Putamen (tissue), 1 donor: ENCODE measurements around the gene MGST1.

ENCODE experiments used
- DNase-seq: peaks from one replicate; pipeline ENCODE4 v3.0.0-alpha.2; 2016; ENCODE audit warnings: low spot score

The MGST1 gene, protein sequence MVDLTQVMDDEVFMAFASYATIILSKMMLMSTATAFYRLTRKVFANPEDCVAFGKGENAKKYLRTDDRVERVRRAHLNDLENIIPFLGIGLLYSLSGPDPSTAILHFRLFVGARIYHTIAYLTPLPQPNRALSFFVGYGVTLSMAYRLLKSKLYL

DNA sequence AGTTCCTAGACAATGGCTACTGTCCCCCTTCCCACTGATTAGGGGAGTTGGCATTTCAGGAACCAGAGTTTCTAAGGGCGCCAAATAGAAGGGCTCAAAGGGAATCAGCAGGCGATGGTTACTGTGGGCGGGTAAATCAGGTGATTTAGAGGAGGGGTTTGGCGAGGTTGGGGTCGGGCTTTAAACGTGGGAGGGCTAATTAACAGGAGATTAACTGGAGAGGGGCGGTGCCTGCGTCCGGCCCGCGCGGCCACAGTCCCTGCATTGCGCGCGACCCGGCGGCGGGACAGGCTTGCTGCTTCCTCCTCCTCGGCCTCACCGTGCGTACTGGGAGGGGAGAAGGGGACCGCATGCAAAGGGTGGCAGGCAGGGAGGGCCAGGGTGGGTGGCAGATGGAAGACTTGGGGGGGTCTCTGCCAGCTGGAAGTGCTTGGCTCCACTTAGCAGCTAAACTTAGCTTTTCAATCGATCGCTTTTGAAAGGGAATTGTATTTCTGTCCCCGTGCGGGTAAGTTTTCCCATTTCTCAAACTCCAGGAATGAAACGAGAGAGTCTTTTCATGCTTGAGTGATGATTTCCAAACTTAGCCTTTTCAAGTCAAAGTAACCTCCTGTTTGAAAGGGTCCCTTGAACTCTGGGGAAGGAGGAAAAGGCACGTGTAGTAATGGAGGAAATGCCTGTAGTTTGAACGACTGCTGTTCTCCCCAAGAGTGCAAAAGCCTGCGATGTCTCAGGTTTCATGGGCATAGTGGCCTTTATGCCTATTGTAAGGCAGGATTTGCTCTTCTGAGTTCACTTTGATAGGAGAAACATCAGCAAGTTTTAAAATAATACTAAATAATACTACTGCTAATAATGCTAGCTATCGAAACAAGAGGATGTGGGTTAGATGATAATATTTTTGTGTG is at the start of gene MGST1:
TSS of gene MGST1 (plus strand) at position 255 of the 908 bp plus-strand sequence. CDS start 6,608 bp downstream, outside the sequence.
- peak; percentile 14 for DNase-seq

DNA sequence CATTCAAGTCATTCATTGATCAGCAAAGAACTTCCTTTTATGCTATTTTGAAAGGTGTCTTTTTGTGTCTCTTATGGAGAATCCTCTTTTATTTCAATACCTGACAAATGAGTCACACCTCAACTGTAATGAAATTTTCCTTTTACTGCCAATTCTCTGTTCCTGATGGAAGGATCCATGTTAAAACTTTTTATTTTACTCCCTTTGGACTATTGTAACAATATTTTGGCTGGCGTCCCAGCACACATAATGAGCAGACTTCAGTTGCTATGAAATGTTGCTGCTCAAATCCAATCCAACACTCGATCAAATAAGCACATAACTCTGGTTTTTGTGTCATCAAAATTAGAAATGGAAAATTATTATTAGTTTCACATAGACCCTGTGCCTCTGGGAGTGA is 48.0 kb upstream of the MGST1 start:
- DNase-seq: no peak

DNA sequence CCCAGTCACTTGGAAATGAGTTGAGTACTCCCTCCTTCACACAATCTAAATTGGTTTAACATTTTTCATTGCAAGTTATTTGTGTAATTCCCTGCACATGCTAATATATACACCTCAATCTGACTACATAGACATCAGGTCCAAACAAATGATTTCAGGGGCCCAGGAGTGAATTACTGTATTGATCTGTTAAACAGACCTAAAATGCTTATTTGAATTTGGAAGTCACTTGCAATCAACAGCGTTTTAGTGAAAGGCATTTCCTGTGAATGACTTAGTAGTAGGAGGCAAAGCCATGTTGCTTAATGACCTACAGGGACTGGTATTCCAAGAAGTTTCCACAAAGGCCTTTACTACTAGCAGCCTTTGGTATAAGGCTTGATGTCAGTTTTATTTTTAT is 47.3 kb upstream of the MGST1 start:
- DNase-seq: no peak

DNA sequence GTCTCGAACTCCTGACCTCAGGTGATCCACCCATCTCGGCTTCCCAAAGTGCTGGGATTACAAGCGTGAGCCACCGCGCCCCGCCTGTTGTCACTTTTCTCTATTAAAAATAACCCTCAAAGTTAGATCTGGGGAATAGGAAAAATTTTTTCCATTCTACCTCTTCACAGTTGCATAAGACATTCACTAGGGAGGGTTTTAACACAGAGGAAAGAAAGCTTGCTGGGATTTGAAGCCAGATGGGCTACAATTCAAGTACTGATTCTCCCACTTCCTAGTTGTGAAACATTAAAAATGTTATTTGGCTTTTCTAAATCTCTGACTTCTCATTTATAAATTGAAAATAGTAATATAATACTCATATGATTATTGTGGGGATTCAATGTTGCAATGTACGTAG is 46.7 kb upstream of the MGST1 start:
- DNase-seq: no peak

DNA sequence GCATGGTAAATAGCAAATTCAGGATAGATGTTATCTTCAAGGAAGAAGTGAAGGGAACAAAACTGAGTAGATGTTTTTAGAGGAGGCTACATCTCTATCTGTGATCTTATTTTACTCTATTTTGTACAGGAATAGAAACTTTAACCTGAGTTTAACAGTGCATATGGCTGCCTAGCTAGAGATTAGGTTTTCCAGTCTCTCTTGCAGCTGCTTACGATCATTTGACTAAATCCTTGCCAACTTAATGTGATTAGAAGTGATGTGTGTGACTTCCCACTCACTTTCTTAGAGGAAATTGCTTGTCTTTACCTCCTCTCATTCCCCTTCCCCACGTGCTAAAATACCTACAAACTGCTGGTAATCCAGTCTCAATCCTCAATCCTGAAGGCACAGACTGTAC is 43.5 kb upstream of the MGST1 start:
- DNase-seq: peak; percentile 22

DNA sequence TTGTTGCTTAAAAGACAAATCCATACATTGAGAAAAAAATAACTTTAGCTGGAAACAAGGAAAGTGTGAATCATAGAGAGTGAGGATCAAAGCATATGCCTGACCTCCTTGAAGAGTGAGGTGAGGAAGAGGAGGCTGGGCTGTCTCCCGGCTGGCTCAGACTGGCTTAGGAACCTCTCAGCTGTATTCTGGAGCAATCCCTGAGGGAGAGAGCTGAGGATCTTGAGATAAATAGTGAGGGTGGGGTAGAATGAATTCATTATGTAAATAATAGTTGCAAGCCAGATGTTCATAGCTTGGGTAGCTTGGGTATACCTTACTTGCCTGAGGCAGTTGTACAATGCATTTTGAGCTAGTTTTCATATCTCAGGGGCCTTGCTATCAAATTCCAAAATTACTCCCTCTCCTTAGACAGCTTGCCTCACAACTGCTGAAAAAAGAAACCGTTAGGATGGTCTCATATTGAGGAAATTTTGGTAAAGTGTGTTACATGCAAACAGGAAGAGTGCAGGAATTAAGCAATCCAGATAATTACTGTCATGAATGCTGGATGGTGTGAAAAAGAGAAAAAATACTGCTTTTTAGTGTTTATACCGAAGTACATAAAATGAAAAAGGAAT is 39.5 kb upstream of the MGST1 start:
- no peak for DNase-seq

DNA sequence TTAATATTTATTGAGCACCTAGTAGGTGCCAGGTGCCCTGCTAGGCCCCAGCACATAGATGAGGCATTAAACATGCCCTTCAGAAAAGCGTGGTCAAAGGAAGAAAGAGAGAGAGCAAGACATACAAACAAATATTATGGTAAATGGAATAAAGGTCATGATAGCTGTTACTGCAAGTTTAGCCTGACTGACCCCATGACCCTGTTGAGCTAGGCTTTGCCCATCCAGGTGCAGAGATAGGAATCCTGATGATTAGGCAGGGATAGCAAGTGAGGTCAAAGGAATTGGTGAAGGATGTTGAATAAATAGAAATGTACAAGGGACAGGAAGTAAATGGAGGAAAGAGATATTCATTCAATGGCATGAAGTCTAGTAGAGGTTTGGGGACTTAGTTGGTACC is 36.5 kb upstream of the MGST1 start:
- DNase-seq: no peak

DNA sequence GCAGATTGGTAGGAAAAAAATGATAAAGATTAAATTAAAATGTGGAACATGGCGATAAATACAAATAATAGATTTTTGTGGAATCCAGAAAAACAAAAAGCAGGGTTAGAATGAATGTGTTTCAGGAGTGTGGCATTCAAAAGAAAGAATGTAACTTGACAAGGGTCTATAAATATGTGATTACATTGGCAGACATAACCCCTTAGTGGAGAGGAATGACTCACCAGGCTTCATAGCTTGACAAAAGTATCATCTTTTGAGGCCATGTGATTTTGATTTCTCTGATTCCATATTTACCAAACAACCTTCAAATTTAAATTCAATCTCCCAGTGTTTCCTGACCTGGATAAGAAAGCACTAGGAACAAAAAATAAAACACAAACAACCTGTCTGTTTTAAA is 24.4 kb upstream of the MGST1 start:
- no peak for DNase-seq

DNA sequence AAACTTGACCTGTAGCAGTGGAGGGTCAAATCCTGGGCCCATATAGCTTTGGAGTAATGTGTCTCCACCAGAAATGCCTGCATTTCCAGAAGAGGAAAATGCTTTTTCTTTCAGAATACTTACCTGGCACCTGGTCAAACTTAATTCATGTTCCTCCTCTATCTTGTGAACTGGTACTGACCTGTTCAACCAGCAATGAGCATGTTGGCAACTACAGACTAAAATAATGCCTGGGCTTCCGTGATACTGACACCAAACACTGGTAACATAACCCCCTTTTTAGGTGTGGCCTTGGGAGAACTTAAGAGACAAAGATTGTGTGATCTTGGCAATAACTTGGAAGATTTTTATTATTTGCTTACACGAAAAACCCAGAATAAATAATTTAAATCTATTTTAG is 23.8 kb upstream of the MGST1 start:
- no peak for DNase-seq

DNA sequence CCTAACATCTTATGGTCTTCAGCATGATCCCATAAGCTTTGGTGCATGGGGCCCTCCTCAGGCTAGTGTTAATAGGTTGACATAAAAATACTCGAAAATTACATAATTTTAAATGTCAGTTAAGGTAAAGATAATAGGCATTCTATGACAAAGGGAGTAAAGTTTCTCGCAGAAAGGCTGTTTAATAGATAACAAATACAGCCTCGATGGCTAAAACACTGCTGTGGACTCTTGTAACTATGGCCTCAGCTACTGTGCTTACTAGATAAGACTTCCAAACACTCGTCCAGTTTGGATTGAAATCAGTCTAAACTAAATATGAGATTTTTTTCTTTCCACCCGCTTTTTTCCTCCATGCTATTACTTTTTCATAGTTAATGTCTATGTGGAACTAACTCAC is 23.2 kb upstream of the MGST1 start:
- DNase-seq: no peak

DNA sequence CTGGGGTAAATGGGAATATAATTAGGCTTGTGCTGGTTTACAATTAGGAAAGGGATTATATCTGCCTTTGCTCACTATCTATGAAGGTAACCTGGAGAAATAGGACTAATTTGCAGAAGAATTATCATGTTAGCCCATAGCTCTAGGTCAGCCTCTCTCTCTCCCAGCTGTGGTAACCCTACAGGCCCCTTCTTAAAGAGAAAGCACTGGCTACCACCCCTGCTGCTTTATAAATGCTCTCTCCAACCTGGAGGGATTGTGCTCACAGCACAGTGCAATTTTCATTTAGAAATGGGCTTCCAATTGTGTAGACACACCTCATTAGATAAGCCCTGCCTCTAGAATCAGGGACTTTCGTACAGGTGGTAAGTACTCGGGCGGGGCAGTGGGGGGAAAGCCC is 22.7 kb upstream of the MGST1 start:
- no peak for DNase-seq

DNA sequence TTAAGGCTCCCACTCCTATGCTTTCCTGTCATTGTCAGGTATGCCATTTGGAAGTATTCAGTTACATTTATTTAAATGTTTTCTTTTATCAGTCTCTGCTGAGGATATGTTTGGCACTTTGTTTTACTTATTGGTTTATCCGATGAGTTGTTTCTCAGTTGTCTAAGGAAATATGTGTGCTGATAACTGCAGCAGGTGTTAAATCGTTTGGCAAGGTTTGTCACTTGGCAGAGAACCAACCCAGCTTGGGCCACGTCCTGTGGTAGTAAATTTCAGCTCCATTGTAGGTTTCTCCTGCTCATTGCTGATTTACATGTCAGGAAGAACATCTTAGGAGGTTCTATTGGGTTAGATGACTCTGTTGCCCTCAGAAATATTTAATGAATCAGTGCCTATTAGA is 22.0 kb upstream of the MGST1 start:
- no peak for DNase-seq

DNA sequence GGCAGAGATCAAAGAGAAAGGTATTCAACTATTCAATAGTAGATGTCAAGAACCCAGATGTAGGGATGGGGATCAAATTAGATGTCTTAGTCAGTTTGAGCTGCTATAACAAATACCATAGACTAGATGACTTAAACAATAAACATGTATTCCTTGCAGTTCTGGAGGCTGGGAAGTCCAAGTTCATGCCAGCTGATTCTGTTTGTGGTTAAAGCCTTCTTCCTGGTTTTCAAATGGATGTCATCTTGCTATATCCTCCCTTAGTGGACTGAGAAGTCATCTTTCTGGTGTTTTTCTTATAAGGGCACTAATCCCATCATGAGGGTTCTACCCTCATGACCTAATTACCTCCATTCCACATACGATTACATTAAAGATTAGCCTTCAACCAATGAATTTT is 19.5 kb upstream of the MGST1 start:
- DNase-seq: no peak

DNA sequence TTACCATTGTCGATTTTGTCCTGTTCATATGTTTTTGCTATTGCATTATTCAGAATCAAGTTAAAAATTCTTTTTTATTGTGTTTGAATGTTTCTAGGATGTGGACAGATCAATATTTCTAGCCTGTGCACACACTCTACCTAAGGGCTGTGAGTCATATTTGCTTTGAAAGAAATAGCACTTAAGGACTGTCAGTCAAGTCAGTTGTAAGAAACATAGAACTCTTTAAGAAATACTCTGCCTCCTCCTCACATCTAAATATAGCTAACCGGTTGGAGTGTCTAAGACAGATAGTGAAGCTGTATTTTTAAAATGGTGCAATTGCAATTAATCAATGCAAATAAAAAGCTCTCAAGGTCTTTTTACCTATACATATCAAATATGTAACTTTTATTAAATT is 17.9 kb upstream of the MGST1 start:
- DNase-seq: peak; percentile 52

DNA sequence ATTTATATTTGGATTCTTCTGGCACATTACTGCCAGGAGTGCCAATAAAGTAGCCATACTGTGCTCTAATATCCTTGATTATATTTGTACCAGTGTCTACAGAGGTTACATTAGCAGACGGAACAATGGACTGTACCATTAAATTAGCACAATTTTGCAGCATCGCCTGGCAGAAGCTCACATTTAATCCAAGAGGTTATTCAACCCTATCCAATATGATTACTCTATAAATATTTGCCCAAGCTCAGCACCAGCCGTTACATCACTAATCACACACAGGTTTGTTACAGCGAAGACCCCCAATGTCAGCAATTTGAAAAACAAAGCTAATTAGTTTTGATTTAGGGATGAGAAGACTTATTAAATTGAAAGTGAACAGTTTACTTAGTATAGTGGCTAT is 16.9 kb upstream of the MGST1 start:
- no peak for DNase-seq

DNA sequence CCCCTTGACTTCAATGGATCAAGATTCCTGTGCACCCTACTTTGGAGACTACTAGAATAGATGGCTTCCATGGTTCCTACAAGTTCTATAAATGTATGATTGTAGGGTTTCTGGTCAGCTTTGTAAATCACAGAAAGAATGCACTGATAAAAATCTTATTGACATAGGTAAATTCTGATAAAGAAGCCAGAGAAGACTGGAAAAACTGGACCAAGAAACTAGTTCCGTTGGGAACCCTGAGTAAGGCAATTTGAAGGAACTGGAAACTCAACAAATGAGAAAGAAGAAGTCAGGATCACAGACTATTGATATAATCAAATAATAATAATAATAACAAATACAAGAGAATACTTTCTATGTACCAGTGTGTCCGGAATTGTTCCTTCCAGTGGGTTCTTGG is 15.4 kb upstream of the MGST1 start:
- no peak for DNase-seq

DNA sequence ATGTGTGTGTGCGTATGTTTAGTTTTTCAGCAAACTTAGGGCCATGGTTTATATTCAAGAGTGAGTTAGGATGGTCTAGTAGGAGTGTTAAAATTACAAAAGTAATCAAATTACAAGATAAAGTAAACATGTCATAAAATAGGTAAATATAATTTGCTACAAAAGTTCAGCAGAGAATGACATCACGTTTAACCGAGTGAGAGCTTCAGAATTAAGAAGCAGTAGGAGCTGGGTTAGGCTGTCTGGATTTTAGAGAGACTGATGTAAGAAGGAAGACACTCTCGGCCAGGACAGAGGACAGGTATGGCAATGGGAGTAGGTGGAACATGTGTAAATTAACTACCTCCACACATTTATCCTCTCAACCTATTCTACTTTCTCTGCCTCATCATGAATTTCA is 11.6 kb upstream of the MGST1 start:
- no peak for DNase-seq

DNA sequence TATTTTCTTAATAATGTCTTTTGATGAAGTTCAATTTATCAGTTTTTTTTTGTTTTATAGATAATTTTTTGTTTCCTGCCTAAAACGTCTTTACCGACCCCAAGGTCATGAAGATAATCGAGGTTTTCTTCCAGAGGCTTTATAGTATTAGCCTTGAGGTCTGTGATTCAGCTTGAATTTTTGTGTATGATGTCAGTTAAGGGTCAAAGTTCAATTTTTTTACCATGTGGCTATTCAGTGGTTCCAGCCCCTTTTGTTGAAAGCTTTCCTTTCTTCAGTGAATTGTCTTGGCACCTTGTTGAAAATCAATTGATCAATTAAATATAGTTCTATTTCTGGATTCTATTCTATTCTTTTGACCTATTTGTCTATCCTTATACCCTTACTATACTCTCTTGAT is 3.2 kb upstream of the MGST1 start:
- no peak for DNase-seq

DNA sequence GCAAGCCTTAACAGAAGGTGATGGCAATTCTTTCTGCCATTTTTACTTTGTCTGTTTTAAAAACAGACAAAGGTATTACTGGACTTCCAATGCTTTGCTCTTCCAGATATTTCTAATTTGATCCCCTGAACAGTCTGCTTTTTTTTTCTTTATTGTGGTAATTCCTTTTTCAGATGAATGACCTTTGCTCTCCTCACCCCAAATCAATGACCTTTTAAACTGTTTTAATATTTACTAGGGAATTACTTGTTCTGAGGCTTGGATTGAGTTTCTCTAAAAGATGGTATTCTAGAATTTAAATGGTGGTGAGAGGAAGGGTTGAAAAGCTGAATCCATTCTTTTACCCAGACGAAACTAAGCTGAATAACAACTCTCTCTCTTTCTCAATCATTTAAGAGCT is 2.3 kb upstream of the MGST1 start:
- DNase-seq: no peak

DNA sequence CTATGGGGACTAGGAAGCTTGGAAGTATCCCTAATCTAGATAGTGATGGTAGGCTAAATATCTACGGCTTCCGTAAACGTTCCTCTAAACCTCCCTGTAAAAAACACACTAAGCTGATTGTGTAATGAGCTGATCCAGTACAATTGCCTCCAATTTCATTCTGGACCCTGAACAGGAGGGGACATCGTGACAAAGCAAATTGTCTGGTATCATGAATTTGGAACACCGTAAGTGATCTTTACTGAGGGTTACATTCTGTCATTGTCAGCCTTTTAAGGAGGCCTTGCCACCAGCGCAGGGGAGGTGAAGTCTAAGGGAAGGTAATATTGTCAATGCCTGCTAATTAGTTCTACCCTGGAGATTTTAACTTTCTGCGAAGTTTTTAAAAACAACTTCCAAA is 487 bp upstream of the MGST1 start:
- DNase-seq: no peak

DNA sequence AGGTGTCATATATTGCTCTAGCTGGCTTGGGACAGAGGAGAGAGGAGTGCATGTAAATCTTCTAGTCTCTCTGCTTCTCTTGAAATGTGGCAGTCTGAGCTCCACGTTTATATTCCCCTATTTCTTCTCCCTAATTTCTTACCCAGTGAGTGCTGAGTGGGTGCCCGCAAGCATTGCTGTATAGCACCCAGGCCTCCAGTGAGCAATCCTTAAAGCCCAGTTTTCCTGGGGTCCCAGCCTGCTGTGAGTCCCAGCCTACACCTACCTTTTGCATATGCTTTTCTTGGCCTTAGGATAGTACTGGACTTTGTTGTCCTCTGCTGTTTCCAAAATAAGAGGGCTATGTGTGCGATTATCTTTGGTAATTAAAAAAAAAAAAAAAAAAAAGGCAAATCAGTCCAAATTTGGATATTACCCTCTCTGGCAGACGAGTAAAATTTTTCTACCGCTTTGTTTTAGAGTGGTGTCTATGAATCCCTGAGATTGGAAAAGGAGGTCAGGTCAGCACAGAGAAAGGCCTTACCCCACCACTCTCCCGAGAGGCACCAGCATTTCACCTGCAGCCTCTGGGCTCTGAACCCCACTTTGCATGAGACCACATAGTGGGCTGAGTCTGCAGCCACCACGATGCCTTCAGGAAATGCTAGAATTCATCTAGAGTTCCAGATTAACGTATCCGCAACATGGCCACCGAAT is 1.1 kb downstream of the MGST1 start:
- no peak for DNase-seq

DNA sequence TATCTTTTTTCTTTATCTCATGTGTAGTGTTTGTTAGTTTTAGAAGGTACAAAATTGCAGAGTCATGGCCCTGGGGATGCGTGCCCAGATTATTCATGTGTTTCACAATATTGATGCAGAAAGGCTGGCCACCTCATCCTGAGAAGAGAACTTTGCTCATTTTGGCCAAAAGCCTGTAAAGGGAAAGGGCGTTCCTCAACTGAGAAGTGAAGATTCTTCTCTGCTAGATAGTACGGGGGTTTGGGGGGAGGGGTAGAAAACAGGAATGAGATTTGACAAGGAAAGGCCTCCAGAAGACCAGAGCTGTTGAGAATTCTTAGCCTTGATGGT is 1.7 kb downstream of the MGST1 start:
- DNase-seq: no peak

DNA sequence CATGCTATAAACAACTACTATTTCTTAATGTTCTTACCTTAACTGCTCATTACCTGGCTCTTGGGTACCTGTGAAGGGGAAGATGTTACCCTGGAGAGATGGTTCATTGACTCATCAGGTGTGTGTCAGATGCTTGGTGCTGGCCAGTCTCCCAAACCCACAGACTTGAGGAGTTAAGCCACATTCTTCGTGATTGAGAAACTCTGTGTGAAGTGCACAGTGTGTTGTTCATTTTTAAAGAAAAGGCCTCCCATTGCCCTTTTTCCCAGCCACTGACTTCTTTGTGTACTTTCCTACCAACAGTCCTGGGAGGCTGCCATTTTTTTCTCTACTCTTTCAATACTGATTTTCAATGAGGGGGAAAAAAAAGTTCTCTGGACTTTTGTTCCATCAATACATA is 3.2 kb downstream of the MGST1 start:
- DNase-seq: peak; percentile 31
